GM12801 (cell line): ENCODE data around the gene RBM47.

Experiments used
- TF ChIP-seq, protein P1 (sequence below): IDR thresholded peaks from one replicate; pipeline ENCODE4 v1.5.1; 2011; ENCODE audit warnings: control low read depth; ENCODE audit not compliant: insufficient read length; ENCODE audit errors: extremely low read depth

RBM47 gene

DNA sequence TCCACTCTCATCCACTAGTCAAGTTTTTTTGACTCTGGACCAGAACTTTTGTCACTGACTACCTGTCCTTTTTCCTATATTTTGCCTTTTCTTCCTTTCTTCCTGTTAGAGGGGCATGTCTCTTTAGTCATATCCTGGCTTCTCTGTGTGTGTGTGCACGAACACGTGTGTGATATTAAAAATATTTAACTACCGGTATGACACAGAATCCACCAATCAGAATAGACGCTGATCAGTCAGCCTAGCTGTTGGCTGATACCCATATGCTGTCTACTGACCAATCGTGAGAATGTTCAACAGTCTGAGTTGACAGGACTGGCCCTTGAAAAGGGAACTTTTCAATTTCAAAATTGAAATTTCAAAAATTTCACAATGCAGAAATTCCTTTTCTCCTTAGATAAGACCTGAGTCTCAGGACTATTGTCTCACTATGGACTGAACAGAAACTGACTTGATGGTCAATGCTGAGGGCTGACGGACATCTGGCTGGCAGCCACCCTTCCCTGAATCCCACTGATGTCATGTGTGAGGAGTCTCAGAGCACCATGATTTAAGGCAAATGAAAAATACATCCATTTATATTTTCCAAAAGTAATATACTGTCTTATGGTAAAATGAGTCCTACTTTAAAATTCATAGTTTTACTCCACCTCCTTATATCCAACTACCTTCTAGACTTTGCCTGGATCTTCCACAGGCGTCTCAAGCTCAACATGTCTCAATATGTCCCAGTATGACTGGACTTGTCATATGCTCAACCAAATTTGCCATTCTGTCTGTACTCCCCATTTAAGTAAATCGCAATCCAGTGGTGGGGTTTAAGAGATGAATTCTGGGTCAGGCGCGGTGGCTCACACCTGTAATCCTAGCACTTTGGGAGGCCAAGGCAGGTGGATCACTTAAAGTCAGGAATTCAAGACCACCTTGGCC, 216.5 kb downstream of the RBM47 start:
- TF ChIP-seq, protein P1, sequence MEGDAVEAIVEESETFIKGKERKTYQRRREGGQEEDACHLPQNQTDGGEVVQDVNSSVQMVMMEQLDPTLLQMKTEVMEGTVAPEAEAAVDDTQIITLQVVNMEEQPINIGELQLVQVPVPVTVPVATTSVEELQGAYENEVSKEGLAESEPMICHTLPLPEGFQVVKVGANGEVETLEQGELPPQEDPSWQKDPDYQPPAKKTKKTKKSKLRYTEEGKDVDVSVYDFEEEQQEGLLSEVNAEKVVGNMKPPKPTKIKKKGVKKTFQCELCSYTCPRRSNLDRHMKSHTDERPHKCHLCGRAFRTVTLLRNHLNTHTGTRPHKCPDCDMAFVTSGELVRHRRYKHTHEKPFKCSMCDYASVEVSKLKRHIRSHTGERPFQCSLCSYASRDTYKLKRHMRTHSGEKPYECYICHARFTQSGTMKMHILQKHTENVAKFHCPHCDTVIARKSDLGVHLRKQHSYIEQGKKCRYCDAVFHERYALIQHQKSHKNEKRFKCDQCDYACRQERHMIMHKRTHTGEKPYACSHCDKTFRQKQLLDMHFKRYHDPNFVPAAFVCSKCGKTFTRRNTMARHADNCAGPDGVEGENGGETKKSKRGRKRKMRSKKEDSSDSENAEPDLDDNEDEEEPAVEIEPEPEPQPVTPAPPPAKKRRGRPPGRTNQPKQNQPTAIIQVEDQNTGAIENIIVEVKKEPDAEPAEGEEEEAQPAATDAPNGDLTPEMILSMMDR = no peak

DNA sequence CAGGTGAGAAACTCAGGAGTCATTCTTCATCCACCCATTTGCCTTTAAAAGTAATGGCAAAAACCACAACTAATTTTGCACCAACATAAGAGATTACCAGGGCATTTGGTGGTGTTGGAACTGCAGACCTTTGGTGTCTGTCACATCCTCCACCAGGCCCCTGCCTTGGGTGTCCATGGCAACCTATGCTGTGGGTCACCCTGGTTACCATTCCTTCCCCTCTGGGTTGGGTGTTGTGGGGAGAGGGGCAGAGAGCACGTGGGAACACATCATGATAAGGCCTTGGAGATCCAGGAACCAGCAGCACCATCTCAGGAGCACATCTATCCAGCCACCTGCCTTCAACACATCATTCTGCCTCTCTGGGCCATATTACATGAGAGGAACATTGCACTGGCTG, 217.3 kb downstream of the RBM47 start:
- TF ChIP-seq, protein P1 = no peak

DNA sequence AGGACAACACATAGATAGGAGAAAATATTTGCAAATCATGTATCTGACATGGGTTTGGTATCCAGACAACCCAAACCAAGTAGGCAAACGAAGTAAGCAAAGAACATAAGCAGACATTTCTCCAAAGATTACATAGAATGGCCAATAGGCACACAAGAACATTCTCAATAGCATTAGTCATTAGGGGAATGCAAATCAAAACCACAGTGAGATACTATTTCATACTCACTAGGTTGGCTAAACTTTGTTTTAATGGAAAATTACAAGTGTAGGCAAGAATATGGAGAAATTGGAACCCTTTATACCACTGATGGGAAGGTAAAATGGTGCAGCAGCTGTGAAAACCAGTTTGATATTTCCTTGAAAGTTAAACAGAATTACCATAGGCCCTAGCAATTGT, 219.8 kb downstream of the RBM47 start:
- TF ChIP-seq, protein P1 = no peak

DNA sequence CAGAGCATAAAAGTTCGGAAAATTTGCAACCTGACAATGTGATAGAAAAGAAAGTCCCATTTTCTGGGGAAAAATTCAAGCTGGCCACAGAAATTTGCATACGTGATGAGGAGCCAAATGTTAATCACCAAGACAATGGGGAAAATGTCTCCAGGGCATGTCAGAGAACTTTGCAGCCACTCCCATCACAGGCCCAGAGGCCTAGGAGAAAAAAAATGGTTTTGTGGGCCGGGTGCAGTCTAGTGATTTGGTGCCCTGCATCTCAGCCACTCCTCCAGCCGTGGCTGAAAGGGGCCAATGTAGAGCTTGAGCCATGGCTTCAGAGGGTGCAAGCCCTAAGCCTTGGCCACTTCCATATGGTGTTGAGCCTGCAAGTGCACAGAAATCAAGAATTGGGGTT, 223.3 kb downstream of the RBM47 start:
- TF ChIP-seq, protein P1 = no peak

DNA sequence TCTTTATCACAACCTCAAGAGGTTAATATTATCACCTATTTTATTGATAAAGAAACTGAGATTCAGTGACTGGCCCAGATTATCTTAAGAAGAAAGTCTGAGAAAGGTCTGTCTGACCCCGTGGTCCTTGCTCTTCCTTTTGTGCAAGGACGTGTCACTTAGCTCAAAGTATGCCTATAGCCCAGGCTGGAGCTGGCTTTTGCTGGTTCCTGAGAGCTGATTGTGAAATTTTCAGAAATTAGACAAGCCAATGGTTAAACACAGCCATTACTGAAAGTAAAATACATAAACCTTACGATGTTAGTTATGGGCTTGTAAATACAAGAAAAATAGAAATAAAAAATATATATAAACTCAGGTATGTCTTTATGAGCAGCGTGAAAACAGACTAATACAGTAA, 224.5 kb downstream of the RBM47 start:
- TF ChIP-seq, protein P1 = no peak

DNA sequence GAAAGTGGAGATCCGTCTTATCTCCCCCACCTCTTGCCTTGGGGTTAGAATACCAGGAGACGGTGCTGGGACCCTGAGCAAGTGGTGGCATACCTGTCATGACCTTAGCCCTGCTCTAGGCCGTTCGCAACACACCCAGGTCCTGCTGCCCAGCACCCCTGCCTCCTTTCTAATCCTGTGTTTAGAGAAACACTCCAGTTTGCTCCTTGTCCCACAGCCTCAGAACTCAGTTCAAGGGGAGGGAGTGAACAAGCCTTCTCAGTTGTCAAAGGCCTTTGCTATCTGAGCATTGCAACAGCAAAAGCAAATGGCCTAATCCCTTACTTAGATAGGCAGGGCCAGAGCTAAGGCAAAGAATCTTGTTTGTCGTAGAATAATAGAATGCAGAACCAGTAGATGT, 226.6 kb downstream of the RBM47 start:
- TF ChIP-seq, protein P1 = no peak

DNA sequence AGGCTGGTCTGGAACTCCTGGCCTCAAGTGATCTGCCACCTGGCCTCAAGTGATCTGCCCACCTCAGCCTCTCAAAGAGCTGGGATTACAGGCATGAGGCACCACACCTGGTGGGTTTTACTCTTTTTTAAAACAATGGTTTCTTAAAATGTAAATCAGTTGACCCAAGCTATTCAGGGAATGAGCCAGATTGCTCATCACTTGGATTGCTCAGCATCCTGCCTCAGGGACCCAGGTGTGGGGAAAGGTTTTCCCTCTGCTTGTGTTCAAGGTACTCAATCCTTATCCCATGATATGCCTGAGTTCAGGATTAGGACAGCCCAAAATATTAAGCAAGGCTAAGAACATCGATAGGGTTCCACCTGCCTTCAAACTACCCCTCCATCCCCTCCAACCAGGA, 227.1 kb downstream of the RBM47 start:
- TF ChIP-seq, protein P1 = no peak
